NT2/D1 (cell line): ENCODE results near the gene RTL5.

Source experiments
- SUZ12 ChIP-seq: IDR thresholded peaks from 2 replicates; pipeline ENCODE4 v1.6.1; 2011; ENCODE audit not compliant: insufficient read length, insufficient read depth; ENCODE audit errors: extremely low read depth
- YY1 ChIP-seq: IDR thresholded peaks from 2 replicates; pipeline ENCODE4 v1.6.1; 2011; ENCODE audit not compliant: insufficient read length, insufficient read depth

GRCh38 chrX:72142094-72142793, 10.5 kb upstream of the RTL5 start:
- TF ChIP-seq YY1, result no peak
- no peak for TF ChIP-seq SUZ12
